GM12892 (cell line): ENCODE measurements around the gene DYNAP.

Experiments
- POLR2A ChIP-seq: IDR thresholded peaks from 2 replicates; pipeline ENCODE4 v1.6.1; 2011; ENCODE audit warnings: low read depth, low read length, control low read depth
- POLR2AphosphoS5 ChIP-seq: IDR thresholded peaks from 2 replicates; pipeline ENCODE4 v1.6.1; 2011; ENCODE audit warnings: low read depth, low read length, control low read depth

GRCh38 chr18:54606835-54607212 is 15.8 kb downstream of the DYNAP start:
- TF ChIP-seq POLR2A (no peak), POLR2AphosphoS5 (no peak)
